Glutamatergic neuron (in vitro differentiated cells): ENCODE data around the gene ZNRD2. TPM values are rescaled to one million over a fixed set of nuclear protein-coding genes. Genes with fewer than 3 reads are reported as not detected.

ENCODE experiments used
- DNase-seq: peaks from one replicate; pipeline ENCODE4 v3.0.0; 2022
- H3K27ac Mint-ChIP-seq: one replicate; pipeline ENCODE4 v1.8.0; 2020; ENCODE audit warnings: mild to moderate bottlenecking, mixed read lengths, inconsistent platforms; ENCODE audit not compliant: unreplicated experiment
- H3K27me3 Mint-ChIP-seq: one replicate; pipeline ENCODE4 v1.8.0; 2020; ENCODE audit warnings: mild to moderate bottlenecking, moderate library complexity, mixed read lengths, inconsistent platforms; ENCODE audit not compliant: unreplicated experiment
- H3K36me3 Mint-ChIP-seq: one replicate; pipeline ENCODE4 v1.8.0; 2020; ENCODE audit warnings: mild to moderate bottlenecking, mixed read lengths, inconsistent platforms; ENCODE audit not compliant: unreplicated experiment
- H3K4me1 Mint-ChIP-seq: one replicate; pipeline ENCODE4 v1.8.0; 2020; ENCODE audit warnings: mild to moderate bottlenecking, low read depth, mixed read lengths, inconsistent platforms; ENCODE audit not compliant: unreplicated experiment
- H3K4me3 Mint-ChIP-seq: one replicate; pipeline ENCODE4 v1.8.0; 2020; ENCODE audit warnings: mild to moderate bottlenecking, mixed read lengths, inconsistent platforms; ENCODE audit not compliant: unreplicated experiment
- H3K9me3 Mint-ChIP-seq: one replicate; pipeline ENCODE4 v1.8.0; 2020; ENCODE audit warnings: mild to moderate bottlenecking, moderate library complexity, mixed read lengths, inconsistent platforms; ENCODE audit not compliant: unreplicated experiment
- CTCF ChIP-seq: fragments of 200-600 bp; sonication (generic); IDR thresholded peaks from one replicate; pipeline ENCODE4 v1.5.0; 2021; ENCODE audit not compliant: partially characterized antibody, unreplicated experiment
- total RNA-seq: library from RNA; stranded (reverse); fragmentation: NEBNext Ultra II Directional; extraction: Animal tissue kit (Norgen Biotek cat#: 25700); gene quantifications from one replicate; pipeline ENCODE4 v1.2.1, GENCODE V29; 2021; ENCODE audit not compliant: unreplicated experiment

Gene ZNRD2
- total RNA-seq, 1 donor from 2014 or later, result 37.9 TPM

GRCh38 chr11:65593518-65594414 lies 23.5 kb downstream of the ZNRD2 start:
- TF ChIP-seq CTCF, result peak; percentile 60
- Mint-ChIP-seq H3K9me3 (peaks cover 6% of the 10 kb centered on the region), H3K27ac (no peak overlapping the region), H3K4me3 (no peak overlapping the region), H3K36me3 (no peaks in the 10 kb centered on the region), H3K27me3 (peaks cover 10% of the 10 kb centered on the region), H3K4me1 (peaks cover 8% of the 10 kb centered on the region)
- DNase-seq, result peak; percentile 76

- DNase-seq, result no peak
- Mint-ChIP-seq H3K9me3 (peaks cover 6% of the 10 kb centered on the region), H3K27ac (no peak overlapping the region), H3K4me3 (peak overlapping the region; percentile 34), H3K27me3 (peaks cover 7% of the 10 kb centered on the region), H3K4me1 (peaks cover 8% of the 10 kb centered on the region), H3K36me3 (no peaks in the 10 kb centered on the region)
- TF ChIP-seq CTCF, result no peak
Observed at GRCh38 chr11:65595131-65595530, 24.9 kb downstream of the ZNRD2 start.

- H3K27me3 Mint-ChIP-seq, result peaks cover 6% of the 10 kb centered on the region
- H3K36me3 Mint-ChIP-seq, result no peaks in the 10 kb centered on the region
- peaks cover 6% of the 10 kb centered on the region for H3K4me1 Mint-ChIP-seq
- no peak within 1 kb of the TSS for H3K27ac Mint-ChIP-seq
- peaks cover 4% of the 10 kb centered on the region for H3K9me3 Mint-ChIP-seq
- no peak for DNase-seq
- peak within 1 kb of the TSS; percentile 34 for H3K4me3 Mint-ChIP-seq
- no peak for TF ChIP-seq CTCF
Observed at GRCh38 chr11:65595543-65596281, 25.4 kb downstream of the ZNRD2 start, which contains the start of gene KCNK7. TSS of gene KCNK7 (minus strand) at chr11:65595800. CDS start at chr11:65595772, 28 bp downstream.

GRCh38 chr11:65596520-65596919 lies 26.2 kb downstream of the ZNRD2 start:
- Mint-ChIP-seq H3K36me3 (no peaks in the 10 kb centered on the region), H3K9me3 (peaks cover 2% of the 10 kb centered on the region), H3K4me3 (no peak overlapping the region), H3K4me1 (peaks cover 2% of the 10 kb centered on the region), H3K27ac (no peak overlapping the region), H3K27me3 (peaks cover 6% of the 10 kb centered on the region)
- no peak for TF ChIP-seq CTCF
- DNase-seq, result no peak
